Activated T-helper 1 cell treated with anti-CD3 and anti-CD28 coated beads, Interleukin-12 subunit alpha, Interleukin-12 subunit beta, Interleukin-2, Interleukin-4 antibody, amounts not matched to agents 30 ng/mL and 10 ng/mL and 1 ng/mL, durations not matched to agents 14 hours and 24 hours and 36 hours (primary cell): Measurements from ENCODE around the gene RPS18. TPM values are rescaled to one million over a fixed set of nuclear protein-coding genes. Genes with fewer than 3 reads are reported as not detected.
A peak's percentile ranks its signal among the peaks of the same experiment; 100 is the strongest.

Experiments
- DNase-seq: peaks from one replicate; pipeline ENCODE4 v3.0.0; 2021; ENCODE audit warnings: low spot score
- H3K27ac Mint-ChIP-seq: one replicate; pipeline ENCODE4 v1.8.0; 2021; ENCODE audit warnings: mild to moderate bottlenecking, mixed read lengths
- H3K27me3 Mint-ChIP-seq: one replicate; pipeline ENCODE4 v1.8.0; 2022; ENCODE audit warnings: mild to moderate bottlenecking, moderate library complexity, mixed read lengths; ENCODE audit not compliant: insufficient read depth
- H3K36me3 Mint-ChIP-seq: one replicate; pipeline ENCODE4 v1.8.0; 2021; ENCODE audit warnings: low read depth, mixed read lengths
- H3K4me1 Mint-ChIP-seq: one replicate; pipeline ENCODE4 v1.8.0; 2021; ENCODE audit warnings: low read depth, mixed read lengths
- H3K4me3 Mint-ChIP-seq: one replicate; pipeline ENCODE4 v1.8.0; 2021; ENCODE audit warnings: mild to moderate bottlenecking, moderate library complexity, mixed read lengths
- H3K9me3 Mint-ChIP-seq: one replicate; pipeline ENCODE4 v1.8.0; 2021; ENCODE audit warnings: mixed read lengths
- intact Hi-C: fragments of 100-400 bp; cut with micrococcal nuclease; formaldehyde crosslinking; loops from one replicate; pipeline ENCODE4 v1.15.1; 2024
- total RNA-seq: library from RNA; stranded (reverse); gene quantifications from 2 replicates; pipeline ENCODE4 v1.2.3, GENCODE V29; 2022

The RPS18 gene
- total RNA-seq, 1 donor from 2014 or later = 2,930 TPM

DNA sequence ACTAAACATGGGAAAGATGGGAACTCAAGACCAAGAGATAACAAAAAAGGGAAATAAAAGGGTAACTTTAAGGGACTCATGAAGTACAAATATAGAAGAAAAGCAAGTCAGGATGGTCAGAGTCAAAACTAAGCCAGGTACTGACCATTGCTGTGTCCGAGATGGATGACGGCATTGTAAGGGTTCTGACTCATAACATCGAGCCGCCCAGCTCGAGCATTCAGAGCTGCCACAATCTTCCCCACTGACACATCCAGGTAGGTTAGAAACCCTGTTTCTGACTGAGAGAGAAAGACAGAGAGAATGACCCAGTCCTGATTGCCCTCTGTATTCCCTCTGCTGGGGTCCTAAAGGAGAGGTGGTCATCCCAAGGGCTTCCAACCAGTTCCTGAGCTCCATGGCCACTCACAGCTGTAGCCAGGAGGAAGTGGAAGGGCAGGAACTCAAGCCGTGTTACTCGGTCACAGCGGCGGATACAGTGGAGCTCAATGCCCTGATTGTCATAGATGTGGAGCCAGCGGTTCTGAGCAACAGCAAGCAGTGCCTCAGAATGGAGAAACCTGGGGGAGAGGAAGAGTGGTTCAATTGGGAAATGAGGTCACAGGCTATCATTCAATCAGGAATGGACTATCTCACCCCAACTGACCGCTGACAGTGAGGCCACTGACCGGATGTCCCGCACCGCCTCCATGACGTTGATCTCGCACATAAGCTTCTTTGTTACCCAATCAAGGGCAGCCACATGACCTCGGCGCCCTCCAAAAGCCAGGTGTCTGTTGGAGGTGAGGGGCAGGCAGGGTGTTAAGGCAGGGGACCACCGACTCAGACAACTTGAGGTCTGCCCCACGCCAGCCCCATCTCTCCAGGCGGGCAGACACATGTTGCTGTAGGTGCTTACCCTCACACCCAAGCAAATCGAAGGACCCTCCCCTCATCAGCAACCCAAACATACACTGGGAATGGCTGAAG lies 15.4 kb downstream of the RPS18 start:
- H3K27ac Mint-ChIP-seq = peak overlapping the region; percentile 31
- no peaks in the 10 kb centered on the region for H3K9me3 Mint-ChIP-seq
- no peak for DNase-seq
- intact Hi-C loops = no loop called here
- H3K4me1 Mint-ChIP-seq = peaks cover 27% of the 10 kb centered on the region
- H3K27me3 Mint-ChIP-seq = no peaks in the 10 kb centered on the region
- peaks cover 31% of the 10 kb centered on the region for H3K36me3 Mint-ChIP-seq
- H3K4me3 Mint-ChIP-seq = peak overlapping the region; percentile 98

DNA sequence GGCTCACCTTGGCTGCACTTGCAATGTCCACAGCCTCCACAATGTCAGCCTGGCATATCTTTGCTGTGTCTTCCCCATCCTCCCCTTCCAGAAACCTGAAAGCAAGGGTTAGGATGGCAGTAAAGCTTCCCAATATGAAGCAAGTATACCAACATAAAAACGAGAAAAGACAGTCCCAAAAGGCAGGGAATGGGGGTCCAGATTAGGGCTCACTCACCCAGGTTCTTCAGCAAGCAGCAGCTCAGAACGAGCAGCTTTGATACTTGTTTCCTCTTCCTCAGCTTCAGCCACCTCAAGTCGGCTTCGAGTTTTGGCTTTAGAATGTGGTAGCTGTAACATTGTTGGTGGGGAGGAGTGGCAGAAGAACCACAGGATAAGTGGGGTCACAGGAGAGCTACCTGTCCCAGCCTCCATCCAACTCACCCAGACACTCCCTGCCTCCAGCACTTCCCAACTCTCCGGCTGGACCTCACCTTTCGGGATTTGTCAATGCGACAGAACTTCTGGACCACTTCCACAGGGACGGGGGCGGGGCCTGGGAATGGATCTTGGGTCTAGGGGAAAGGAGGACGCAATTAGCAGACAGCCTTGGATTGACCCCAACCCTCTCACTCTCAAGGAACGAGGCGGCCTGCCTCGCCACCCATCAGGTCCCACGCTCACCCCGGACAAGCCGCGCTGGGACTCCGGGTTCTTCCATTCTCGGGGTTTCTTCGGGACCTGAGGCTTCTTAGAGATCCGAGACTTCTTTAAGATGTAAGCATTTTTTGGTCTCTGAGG lies 16.5 kb downstream of the RPS18 start:
- Mint-ChIP-seq H3K27ac (no peak overlapping the region), H3K27me3 (no peaks in the 10 kb centered on the region), H3K9me3 (no peaks in the 10 kb centered on the region), H3K36me3 (peaks cover 37% of the 10 kb centered on the region), H3K4me1 (peaks cover 27% of the 10 kb centered on the region), H3K4me3 (peak overlapping the region; percentile 98)
- DNase-seq = no peak
- intact Hi-C loops = loop anchor here (2.0 kb wide), 1 partner anchor 102 kb away; the partner anchor contains the start of gene KIFC1

DNA sequence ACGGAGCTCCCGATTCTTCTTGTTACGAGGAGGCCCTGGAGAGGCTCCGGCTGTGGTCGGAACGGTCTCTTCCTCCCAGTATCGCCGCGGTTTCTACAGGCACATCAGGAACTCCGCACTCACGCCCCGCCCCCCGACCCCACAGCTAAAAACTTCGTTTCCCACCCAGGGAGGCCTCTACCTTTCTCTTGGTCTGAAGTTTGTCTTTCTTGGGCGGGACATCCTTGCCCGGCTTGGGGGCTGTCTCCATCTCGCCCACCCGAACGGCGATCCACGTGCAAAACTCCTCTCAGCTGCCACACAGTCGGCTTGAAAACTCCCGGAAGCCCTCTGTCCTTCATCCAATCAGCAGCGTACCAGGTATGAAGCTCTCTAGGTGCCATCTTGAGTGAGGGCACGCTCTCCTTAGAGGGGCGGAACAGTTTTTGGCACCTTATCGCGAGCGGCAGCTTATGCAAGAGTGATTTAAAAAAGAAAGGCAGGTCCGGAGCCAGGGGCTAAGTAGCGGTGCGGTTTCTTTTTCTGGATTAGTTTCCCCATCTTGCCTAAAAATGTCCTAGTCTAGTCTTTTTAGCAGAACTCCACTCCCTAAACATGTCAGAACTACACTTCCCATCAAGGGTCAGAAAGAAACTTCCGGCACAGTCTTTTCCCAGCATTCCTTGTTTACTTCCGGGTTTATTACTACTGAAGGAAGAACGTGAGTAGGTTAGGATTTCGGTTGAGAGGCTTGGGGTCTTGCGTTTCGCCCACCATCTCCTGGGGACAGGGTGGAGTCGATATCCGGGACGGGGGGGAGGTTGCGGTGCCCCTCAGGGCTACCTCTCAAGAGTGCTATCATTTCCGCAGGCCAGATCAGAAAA lies 17.3 kb downstream of the RPS18 start, which contains the start of the genes PFDN6 and WDR46:
TSS of gene PFDN6 (plus strand) at position 681 of the 863 bp plus-strand sequence. CDS start 256 bp downstream, outside the sequence.
TSS of gene WDR46 (minus strand) at position 319 of the 863 bp plus-strand sequence. CDS start at position 250, 69 bp downstream.
- peaks cover 42% of the 10 kb centered on the region for H3K36me3 Mint-ChIP-seq
- peak within 1 kb of the TSS; percentile 86 for H3K27ac Mint-ChIP-seq
- intact Hi-C loops = loop anchor here (1.0 to 2.0 kb wide), 9 partner anchors 10 to 165 kb away; partner anchors contain the start of genes B3GALT4, KIFC1, VPS52 and ZBTB22
- H3K4me3 Mint-ChIP-seq = peak within 1 kb of the TSS; percentile 98
- H3K27me3 Mint-ChIP-seq = no peaks in the 10 kb centered on the region
- peak; percentile 83 for DNase-seq
- no peaks in the 10 kb centered on the region for H3K9me3 Mint-ChIP-seq
- peaks cover 31% of the 10 kb centered on the region for H3K4me1 Mint-ChIP-seq

DNA sequence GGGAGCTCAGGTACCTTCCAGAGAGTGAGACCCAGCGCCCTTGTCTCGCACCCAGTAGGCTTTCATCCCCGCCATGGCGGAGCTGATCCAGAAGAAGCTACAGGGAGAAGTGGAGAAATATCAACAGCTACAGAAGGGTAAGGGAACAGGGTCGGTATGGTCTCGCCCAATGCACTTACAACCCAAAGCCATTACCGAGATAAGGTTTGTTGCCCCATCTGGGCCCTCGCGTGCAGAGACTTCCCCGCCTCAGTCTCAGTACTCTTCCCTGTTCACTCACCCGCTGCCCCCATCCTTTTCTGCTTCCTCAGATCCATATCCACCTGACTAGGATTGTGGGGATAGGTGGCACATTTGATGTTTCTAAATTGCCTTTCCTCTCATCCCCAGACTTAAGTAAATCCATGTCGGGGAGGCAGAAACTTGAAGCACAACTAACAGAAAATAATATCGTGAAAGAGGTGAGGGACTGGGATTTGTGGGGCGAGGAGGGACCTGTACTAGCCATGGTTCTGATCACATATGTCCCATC lies 18.0 kb downstream of the RPS18 start:
- Mint-ChIP-seq H3K27ac (peak overlapping the region; percentile 86), H3K27me3 (no peaks in the 10 kb centered on the region), H3K9me3 (no peaks in the 10 kb centered on the region), H3K36me3 (peaks cover 39% of the 10 kb centered on the region), H3K4me1 (peaks cover 31% of the 10 kb centered on the region), H3K4me3 (peak overlapping the region; percentile 98)
- intact Hi-C loops = loop anchor here (1.0 to 2.0 kb wide), 9 partner anchors 9 to 164 kb away; partner anchors contain the start of genes B3GALT4, KIFC1, VPS52 and ZBTB22
- DNase-seq = no peak

DNA sequence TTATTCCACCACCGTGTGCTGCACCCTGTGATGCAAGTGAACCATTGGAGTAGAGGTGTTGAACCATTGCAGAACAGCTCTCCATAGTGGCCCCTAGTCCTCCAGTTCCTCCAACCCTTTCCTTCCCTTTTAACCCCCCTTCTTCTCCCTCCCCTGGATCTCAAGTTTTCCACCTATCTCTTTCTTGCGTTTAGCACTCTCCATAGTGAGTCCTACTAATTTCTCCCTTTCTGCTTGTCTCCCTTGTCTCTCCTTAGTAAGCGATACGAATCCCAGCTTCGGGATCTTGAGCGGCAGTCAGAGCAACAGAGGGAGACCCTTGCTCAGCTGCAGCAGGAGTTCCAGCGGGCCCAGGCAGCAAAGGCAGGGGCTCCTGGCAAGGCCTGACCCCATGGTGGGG lies 18.6 kb downstream of the RPS18 start:
- intact Hi-C loops = no loop called here
- Mint-ChIP-seq H3K27me3 (no peaks in the 10 kb centered on the region), H3K4me1 (peaks cover 31% of the 10 kb centered on the region), H3K27ac (peak overlapping the region; percentile 25), H3K36me3 (peaks cover 39% of the 10 kb centered on the region), H3K4me3 (peak overlapping the region; percentile 98), H3K9me3 (no peaks in the 10 kb centered on the region)
- no peak for DNase-seq

DNA sequence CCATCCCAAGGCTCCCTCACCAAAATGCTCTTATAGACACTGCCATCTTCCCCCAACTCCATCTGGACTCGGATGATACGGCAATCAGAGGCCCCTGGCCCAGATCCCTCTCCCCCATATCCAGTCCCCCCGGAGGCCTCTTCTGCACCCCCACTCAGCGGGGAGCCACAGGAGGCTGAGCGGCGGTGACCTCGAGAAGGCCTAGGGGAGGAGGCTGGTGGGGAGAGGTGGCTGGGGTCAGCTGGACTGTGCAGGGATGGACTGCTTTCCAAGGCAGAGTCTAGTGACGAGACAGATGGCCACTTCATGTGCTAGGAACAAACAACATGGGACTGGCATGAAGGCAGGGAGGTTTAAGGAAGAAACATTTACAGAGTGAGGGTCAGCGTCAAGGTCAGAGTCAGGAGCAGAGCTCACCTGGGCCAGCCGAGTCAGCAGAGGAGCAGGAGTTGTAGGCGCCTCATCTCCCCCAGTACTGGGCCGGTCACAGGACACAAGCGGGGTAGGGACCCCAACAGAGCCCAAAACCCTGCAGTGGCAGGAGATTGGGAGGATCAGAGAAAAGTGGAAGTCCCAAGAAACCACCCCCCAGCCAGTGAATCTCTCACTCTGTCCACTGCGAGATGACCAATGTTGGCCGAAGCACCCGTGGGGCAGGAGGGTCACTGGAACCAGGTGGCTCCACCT lies 21.3 kb downstream of the RPS18 start:
- H3K4me1 Mint-ChIP-seq = peaks cover 30% of the 10 kb centered on the region
- H3K4me3 Mint-ChIP-seq = peak overlapping the region; percentile 16
- DNase-seq = no peak
- H3K27me3 Mint-ChIP-seq = no peaks in the 10 kb centered on the region
- H3K27ac Mint-ChIP-seq = no peak overlapping the region
- H3K36me3 Mint-ChIP-seq = peaks cover 30% of the 10 kb centered on the region
- intact Hi-C loops = no loop called here
- no peaks in the 10 kb centered on the region for H3K9me3 Mint-ChIP-seq

DNA sequence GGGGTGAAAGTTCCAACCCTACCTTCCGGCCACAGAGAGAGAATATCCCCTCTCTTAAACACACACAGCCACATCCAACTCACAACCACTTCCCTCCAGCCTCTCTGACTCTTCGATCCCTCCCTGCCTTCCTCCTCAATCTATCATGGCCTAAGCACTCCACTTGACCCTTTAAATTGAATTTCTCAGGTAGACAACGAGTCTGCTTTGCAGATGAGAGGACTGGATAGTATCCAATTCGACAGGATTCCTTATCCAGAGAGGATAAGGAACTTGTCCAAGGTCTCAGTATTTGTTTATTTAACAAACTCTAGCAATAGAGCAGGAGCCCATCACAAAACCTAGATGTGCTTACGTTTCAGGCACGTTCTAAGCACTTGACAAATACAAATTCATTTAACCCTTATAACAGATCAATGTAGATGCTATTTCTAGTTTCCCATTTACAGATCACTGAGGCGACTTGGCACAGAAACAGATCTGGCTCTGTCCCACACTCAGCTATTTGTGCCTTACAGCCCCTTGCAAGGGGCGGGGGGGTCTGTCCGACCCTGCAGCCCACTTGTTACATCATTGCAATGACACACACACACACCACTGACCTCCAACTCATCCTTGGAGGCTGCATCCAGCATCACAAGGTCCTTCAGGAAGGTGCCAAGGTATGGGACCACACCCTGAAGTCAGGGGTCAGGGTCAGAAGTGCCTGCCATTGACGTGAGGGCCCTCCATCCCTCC lies 22.4 kb downstream of the RPS18 start:
- peaks cover 32% of the 10 kb centered on the region for H3K4me1 Mint-ChIP-seq

DNA sequence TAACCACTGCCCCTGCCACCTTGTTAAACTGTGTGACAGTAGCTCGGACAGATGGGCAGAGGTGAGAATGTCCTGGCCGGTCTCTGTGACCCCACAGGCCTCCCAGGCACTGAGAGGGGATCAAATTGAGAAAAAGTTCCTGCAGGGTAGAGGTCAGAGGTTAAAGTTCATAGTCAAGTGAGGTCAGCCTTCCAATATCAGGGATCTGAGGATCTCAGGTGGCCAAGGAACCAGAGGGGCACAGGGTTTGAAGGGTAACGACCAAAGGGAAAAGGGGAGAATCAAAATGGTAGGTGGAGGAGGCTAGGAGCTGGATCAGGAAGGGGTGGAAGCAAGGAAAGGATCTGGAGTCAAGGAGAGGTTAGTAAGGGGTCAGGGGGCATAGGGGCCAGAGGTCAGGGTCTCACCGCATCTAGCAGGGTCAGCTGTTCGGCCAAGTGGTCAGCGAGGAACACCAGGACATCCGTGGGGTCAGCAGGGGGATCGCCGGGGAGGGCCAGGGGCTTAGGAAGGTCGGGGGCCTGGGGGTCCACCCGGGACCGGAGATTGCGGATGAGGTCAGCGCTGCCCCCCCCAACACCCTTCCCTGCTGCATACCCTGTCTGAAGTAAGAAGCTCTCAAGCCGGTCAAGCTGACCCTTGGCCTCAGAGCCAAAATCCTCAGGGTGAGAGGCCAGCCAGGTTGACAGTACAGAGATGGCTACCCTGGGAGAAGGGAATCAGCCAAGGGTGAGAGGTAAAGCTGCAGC lies 23.9 kb downstream of the RPS18 start:
- H3K4me3 Mint-ChIP-seq = no peak overlapping the region
- H3K4me1 Mint-ChIP-seq = peaks cover 35% of the 10 kb centered on the region
- H3K27ac Mint-ChIP-seq = no peak overlapping the region
- H3K9me3 Mint-ChIP-seq = no peaks in the 10 kb centered on the region
- DNase-seq = no peak
- intact Hi-C loops = no loop called here
- no peaks in the 10 kb centered on the region for H3K27me3 Mint-ChIP-seq
- peaks cover 33% of the 10 kb centered on the region for H3K36me3 Mint-ChIP-seq

More for the DNA sequence above, 22.4 kb downstream of the RPS18 start:
- Mint-ChIP-seq H3K36me3 (peaks cover 29% of the 10 kb centered on the region), H3K4me3 (no peak overlapping the region), H3K27me3 (no peaks in the 10 kb centered on the region), H3K9me3 (no peaks in the 10 kb centered on the region), H3K27ac (no peak overlapping the region)
- no peak for DNase-seq
- intact Hi-C loops = no loop called here

DNA sequence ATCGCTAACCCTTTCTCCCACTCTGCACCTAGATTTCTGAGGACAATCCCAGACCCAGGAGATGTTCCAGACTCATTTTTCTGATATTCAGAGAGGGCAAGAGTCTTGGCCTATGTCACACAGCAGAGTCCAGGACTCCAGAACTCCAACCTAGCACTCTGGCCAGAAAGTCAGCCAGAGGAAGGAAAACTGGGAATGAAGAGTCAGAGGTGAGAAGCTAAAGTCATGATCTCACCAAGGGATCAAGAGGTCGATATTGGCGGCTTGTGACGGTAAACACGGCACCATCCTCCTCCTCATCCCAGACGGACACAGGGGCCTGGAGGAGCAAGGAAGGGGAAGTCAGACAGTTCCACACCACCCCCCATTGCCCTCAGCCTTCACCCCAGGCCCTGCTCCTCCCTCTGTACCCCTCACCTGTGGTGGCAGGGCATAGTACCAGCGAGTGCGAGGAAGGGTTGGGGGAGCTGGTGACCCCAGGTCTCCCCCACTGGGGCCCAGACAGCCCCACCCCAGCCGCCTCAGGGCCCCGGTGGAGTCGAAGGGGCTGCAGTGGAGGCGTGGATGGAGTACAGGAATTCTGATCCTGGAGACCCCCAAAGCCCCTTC lies 25.0 kb downstream of the RPS18 start:
- DNase-seq = no peak
- H3K27me3 Mint-ChIP-seq = no peaks in the 10 kb centered on the region
- peak overlapping the region; percentile 34 for H3K27ac Mint-ChIP-seq
- intact Hi-C loops = no loop called here
- peaks cover 33% of the 10 kb centered on the region for H3K36me3 Mint-ChIP-seq
- peaks cover 37% of the 10 kb centered on the region for H3K4me1 Mint-ChIP-seq
- peak overlapping the region; percentile 68 for H3K4me3 Mint-ChIP-seq
- H3K9me3 Mint-ChIP-seq = no peaks in the 10 kb centered on the region

DNA sequence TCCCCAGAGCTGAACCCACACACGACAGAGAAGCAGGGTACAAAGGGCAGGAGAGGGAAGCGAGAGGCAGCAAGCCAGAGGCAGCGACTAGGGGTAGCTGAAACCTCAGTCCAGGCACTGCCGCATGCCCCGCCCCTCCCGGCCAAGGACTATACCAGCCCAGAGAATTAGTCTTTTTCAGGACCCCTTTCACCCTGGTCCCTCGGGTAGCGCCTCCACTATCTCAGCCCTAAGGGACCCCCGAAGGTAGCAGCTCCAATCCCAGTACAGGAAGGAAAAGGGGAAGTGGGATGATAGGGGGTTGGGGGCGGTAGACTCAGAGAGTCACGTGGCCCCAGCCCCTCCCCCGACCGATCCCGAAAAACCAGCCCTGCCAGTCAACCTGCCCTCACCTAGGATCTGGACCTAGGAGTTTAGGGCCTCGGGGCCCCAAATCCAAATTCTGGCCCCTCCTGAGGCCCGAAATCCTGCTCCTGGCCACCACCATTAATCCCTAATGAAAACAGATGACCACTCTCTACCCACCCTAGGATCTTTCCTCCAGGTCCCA lies 25.6 kb downstream of the RPS18 start:
- Mint-ChIP-seq H3K4me3 (peak overlapping the region; percentile 42), H3K27me3 (no peaks in the 10 kb centered on the region), H3K9me3 (no peaks in the 10 kb centered on the region), H3K4me1 (peaks cover 37% of the 10 kb centered on the region), H3K27ac (peak overlapping the region; percentile 34), H3K36me3 (peaks cover 29% of the 10 kb centered on the region)
- intact Hi-C loops = no loop called here
- DNase-seq = no peak
